ENCODE measurements around the gene NR4A1. TPM values are rescaled to one million over a fixed set of nuclear protein-coding genes. Genes with fewer than 3 reads are reported as not detected.

The NR4A1 gene
- total and polyA plus RNA-seq, 2 of the 13 experiments (the other 11 are each of a cell fraction or from before 2014, with no cell fraction given), result 5.7 to 15.2 TPM

DNA sequence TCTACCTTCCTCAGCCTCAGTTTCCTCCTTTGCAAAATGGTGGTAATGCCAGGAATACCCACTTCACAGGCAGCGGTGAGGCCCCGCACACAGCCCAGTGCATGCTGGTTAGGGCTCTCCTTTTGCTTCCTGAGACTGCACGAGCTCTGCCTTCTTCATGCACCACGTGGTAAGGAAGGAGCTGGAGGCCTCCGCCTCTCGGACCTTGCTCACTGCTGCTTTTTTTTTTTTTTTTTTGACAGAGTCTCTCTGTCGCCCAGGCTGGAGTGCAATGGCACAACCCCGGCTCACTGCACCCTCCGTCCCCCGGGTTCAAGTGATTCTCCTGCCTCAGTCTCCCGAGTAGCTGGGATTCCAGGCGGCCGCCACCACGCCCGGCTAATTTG, 26.4 kb upstream of the NR4A1 start (continued):
- TF ChIP-seq, protein P1, sequence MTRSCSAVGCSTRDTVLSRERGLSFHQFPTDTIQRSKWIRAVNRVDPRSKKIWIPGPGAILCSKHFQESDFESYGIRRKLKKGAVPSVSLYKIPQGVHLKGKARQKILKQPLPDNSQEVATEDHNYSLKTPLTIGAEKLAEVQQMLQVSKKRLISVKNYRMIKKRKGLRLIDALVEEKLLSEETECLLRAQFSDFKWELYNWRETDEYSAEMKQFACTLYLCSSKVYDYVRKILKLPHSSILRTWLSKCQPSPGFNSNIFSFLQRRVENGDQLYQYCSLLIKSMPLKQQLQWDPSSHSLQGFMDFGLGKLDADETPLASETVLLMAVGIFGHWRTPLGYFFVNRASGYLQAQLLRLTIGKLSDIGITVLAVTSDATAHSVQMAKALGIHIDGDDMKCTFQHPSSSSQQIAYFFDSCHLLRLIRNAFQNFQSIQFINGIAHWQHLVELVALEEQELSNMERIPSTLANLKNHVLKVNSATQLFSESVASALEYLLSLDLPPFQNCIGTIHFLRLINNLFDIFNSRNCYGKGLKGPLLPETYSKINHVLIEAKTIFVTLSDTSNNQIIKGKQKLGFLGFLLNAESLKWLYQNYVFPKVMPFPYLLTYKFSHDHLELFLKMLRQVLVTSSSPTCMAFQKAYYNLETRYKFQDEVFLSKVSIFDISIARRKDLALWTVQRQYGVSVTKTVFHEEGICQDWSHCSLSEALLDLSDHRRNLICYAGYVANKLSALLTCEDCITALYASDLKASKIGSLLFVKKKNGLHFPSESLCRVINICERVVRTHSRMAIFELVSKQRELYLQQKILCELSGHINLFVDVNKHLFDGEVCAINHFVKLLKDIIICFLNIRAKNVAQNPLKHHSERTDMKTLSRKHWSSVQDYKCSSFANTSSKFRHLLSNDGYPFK (CRISPR knock-in tag; IDR thresholded peaks at IDR 0.05; ENCODE audit: borderline replicate concordance), result no peak
- TF ChIP-seq ZNF567 (CRISPR knock-in tag; IDR thresholded peaks at IDR 0.05; ENCODE audit: borderline replicate concordance) (no peak), ZMAT3 (CRISPR knock-in tag; conservative IDR thresholded peaks at IDR 0.05) (peak; percentile 68; the same call in 1 of the 2 replicates), MEIS2 (CRISPR knock-in tag; IDR thresholded peaks at IDR 0.05) (no peak), ZNF558 (CRISPR knock-in tag; IDR thresholded peaks at IDR 0.05; ENCODE audit: borderline replicate concordance) (no peak), RFXANK (CRISPR knock-in tag; IDR thresholded peaks at IDR 0.05) (no peak), ZFP41 (CRISPR knock-in tag; IDR thresholded peaks at IDR 0.05; ENCODE audit: borderline replicate concordance) (no peak), ZNF772 (CRISPR knock-in tag; IDR thresholded peaks at IDR 0.05) (no peak), FOXA1 (IDR thresholded peaks at IDR 0.05) (no peak), FOXA1 (CRISPR knock-in tag; IDR thresholded peaks at IDR 0.05) (no peak), ZNF776 (CRISPR knock-in tag; IDR thresholded peaks at IDR 0.05) (no peak)
- TF ChIP-seq, protein P2, sequence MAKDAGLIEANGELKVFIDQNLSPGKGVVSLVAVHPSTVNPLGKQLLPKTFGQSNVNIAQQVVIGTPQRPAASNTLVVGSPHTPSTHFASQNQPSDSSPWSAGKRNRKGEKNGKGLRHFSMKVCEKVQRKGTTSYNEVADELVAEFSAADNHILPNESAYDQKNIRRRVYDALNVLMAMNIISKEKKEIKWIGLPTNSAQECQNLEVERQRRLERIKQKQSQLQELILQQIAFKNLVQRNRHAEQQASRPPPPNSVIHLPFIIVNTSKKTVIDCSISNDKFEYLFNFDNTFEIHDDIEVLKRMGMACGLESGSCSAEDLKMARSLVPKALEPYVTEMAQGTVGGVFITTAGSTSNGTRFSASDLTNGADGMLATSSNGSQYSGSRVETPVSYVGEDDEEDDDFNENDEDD (CRISPR knock-in tag; IDR thresholded peaks at IDR 0.05; ENCODE audit: borderline replicate concordance), result peak; percentile 42; the same call in 1 of the 2 replicates
- TF ChIP-seq, protein P3, sequence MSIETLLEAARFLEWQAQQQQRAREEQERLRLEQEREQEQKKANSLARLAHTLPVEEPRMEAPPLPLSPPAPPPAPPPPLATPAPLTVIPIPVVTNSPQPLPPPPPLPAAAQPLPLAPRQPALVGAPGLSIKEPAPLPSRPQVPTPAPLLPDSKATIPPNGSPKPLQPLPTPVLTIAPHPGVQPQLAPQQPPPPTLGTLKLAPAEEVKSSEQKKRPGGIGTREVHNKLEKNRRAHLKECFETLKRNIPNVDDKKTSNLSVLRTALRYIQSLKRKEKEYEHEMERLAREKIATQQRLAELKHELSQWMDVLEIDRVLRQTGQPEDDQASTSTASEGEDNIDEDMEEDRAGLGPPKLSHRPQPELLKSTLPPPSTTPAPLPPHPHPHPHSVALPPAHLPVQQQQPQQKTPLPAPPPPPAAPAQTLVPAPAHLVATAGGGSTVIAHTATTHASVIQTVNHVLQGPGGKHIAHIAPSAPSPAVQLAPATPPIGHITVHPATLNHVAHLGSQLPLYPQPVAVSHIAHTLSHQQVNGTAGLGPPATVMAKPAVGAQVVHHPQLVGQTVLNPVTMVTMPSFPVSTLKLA (IDR thresholded peaks at IDR 0.05), result peak; percentile 57; the same call in 1 of the 2 replicates
- TF ChIP-seq, protein P4, sequence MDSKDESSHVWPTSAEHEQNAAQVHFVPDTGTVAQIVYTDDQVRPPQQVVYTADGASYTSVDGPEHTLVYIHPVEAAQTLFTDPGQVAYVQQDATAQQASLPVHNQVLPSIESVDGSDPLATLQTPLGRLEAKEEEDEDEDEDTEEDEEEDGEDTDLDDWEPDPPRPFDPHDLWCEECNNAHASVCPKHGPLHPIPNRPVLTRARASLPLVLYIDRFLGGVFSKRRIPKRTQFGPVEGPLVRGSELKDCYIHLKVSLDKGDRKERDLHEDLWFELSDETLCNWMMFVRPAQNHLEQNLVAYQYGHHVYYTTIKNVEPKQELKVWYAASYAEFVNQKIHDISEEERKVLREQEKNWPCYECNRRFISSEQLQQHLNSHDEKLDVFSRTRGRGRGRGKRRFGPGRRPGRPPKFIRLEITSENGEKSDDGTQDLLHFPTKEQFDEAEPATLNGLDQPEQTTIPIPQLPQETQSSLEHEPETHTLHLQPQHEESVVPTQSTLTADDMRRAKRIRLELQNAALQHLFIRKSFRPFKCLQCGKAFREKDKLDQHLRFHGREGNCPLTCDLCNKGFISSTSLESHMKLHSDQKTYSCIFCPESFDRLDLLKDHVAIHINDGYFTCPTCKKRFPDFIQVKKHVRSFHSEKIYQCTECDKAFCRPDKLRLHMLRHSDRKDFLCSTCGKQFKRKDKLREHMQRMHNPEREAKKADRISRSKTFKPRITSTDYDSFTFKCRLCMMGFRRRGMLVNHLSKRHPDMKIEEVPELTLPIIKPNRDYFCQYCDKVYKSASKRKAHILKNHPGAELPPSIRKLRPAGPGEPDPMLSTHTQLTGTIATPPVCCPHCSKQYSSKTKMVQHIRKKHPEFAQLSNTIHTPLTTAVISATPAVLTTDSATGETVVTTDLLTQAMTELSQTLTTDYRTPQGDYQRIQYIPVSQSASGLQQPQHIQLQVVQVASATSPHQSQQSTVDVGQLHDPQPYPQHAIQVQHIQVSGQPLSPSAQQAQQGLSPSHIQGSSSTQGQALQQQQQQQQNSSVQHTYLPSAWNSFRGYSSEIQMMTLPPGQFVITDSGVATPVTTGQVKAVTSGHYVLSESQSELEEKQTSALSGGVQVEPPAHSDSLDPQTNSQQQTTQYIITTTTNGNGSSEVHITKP (CRISPR knock-in tag; IDR thresholded peaks at IDR 0.05; ENCODE audit: low read depth), result no peak
- TF ChIP-seq, protein P5, sequence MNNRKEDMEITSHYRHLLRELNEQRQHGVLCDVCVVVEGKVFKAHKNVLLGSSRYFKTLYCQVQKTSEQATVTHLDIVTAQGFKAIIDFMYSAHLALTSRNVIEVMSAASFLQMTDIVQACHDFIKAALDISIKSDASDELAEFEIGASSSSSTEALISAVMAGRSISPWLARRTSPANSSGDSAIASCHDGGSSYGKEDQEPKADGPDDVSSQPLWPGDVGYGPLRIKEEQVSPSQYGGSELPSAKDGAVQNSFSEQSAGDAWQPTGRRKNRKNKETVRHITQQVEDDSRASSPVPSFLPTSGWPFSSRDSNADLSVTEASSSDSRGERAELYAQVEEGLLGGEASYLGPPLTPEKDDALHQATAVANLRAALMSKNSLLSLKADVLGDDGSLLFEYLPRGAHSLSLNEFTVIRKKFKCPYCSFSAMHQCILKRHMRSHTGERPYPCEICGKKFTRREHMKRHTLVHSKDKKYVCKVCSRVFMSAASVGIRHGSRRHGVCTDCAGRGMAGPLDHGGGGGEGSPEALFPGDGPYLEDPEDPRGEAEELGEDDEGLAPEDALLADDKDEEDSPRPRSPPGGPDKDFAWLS (CRISPR knock-in tag; IDR thresholded peaks at IDR 0.05; ENCODE audit: borderline replicate concordance), result no peak
- TF ChIP-seq, protein P6, sequence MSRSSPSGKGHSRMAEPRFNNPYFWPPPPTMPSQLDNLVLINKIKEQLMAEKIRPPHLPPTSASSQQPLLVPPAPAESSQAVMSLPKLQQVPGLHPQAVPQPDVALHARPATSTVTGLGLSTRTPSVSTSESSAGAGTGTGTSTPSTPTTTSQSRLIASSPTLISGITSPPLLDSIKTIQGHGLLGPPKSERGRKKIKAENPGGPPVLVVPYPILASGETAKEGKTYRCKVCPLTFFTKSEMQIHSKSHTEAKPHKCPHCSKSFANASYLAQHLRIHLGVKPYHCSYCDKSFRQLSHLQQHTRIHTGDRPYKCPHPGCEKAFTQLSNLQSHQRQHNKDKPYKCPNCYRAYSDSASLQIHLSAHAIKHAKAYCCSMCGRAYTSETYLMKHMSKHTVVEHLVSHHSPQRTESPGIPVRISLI (CRISPR knock-in tag; IDR thresholded peaks at IDR 0.05; ENCODE audit: borderline replicate concordance), result peak; percentile 86
- TF ChIP-seq, protein P7, sequence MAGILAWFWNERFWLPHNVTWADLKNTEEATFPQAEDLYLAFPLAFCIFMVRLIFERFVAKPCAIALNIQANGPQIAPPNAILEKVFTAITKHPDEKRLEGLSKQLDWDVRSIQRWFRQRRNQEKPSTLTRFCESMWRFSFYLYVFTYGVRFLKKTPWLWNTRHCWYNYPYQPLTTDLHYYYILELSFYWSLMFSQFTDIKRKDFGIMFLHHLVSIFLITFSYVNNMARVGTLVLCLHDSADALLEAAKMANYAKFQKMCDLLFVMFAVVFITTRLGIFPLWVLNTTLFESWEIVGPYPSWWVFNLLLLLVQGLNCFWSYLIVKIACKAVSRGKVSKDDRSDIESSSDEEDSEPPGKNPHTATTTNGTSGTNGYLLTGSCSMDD (CRISPR knock-in tag; IDR thresholded peaks at IDR 0.05), result no peak

All from HepG2 (cell line).